ENCODE data around the gene LLPH. TPM values are rescaled to one million over a fixed set of nuclear protein-coding genes. Genes with fewer than 3 reads are reported as not detected.

The LLPH gene
- total and polyA plus RNA-seq, 2 of the 13 experiments (the other 11 are each of a cell fraction or from before 2014, with no cell fraction given), result 4.2 to 25.6 TPM

DNA sequence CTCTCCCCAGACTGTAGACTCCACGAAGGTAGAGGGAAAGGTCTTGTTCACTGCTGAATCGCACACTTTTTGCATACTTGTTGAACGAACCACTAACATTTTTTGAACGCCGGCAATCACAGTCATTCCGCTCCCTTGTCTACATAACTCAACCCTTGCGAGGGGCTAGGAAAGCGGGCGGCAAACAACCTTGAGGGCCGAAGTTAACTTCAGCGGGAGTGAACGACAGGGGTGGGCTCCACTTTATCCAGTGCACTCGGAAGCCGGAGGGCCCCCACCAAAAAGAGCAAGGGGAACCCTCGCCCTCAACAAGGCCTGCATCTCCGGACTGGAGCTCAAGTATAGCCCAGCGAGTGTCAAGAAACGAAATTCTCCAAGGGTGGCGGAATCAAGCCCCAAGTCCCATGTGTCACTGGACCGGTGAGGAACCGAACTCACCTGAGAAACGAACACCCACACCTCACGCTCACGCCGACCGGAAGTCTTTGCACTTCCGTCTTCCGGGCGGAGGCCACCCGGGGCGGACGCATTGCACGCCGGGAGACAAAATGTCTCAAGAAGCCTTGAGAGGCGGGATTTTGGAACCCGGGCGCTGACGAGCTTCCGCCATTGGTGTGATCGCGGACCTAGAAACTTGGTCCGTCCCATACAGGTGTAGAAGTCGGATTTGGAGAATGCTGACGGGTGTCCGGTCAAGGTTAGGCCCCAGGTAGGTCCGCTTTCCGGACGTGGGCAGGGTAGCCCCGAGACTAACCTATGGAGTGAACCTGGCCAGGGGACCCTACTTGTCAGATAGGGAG lies at the start of gene LLPH (continued):
- TF ChIP-seq, protein P1, sequence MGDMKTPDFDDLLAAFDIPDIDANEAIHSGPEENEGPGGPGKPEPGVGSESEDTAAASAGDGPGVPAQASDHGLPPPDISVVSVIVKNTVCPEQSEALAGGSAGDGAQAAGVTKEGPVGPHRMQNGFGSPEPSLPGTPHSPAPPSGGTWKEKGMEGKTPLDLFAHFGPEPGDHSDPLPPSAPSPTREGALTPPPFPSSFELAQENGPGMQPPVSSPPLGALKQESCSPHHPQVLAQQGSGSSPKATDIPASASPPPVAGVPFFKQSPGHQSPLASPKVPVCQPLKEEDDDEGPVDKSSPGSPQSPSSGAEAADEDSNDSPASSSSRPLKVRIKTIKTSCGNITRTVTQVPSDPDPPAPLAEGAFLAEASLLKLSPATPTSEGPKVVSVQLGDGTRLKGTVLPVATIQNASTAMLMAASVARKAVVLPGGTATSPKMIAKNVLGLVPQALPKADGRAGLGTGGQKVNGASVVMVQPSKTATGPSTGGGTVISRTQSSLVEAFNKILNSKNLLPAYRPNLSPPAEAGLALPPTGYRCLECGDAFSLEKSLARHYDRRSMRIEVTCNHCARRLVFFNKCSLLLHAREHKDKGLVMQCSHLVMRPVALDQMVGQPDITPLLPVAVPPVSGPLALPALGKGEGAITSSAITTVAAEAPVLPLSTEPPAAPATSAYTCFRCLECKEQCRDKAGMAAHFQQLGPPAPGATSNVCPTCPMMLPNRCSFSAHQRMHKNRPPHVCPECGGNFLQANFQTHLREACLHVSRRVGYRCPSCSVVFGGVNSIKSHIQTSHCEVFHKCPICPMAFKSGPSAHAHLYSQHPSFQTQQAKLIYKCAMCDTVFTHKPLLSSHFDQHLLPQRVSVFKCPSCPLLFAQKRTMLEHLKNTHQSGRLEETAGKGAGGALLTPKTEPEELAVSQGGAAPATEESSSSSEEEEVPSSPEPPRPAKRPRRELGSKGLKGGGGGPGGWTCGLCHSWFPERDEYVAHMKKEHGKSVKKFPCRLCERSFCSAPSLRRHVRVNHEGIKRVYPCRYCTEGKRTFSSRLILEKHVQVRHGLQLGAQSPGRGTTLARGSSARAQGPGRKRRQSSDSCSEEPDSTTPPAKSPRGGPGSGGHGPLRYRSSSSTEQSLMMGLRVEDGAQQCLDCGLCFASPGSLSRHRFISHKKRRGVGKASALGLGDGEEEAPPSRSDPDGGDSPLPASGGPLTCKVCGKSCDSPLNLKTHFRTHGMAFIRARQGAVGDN (CRISPR knock-in tag; IDR thresholded peaks at IDR 0.05), result peak; percentile 86
- TF ChIP-seq NFE2L1 (CRISPR knock-in tag; IDR thresholded peaks at IDR 0.05; ENCODE audit: borderline replicate concordance) (no peak), SOX6 (IDR thresholded peaks at IDR 0.05) (no peak), SOX6 (CRISPR knock-in tag; IDR thresholded peaks at IDR 0.05) (peak; percentile 58; the same call in 1 of the 2 replicates), ELF1 (CRISPR knock-in tag; IDR thresholded peaks at IDR 0.05) (peak; percentile 100), ZBTB20 (CRISPR knock-in tag; IDR thresholded peaks at IDR 0.05; ENCODE audit: borderline replicate concordance, low read depth) (no peak), ZNF605 (CRISPR knock-in tag; IDR thresholded peaks at IDR 0.05) (no peak; the same call in 1 of the 2 replicates), ZBTB7A (CRISPR knock-in tag; IDR thresholded peaks at IDR 0.05) (no peak), GZF1 (CRISPR knock-in tag; IDR thresholded peaks at IDR 0.05) (no peak), PHB2 (IDR thresholded peaks at IDR 0.05; ENCODE audit: partially characterized antibody) (no peak), SMYD3 (CRISPR knock-in tag; IDR thresholded peaks at IDR 0.05) (0 out of 2 replicates have a peak, but pooled peaks have one; percentile 36), ZNF431 (CRISPR knock-in tag; IDR thresholded peaks at IDR 0.05; ENCODE audit: borderline replicate concordance, low read depth) (no peak), SALL1 (CRISPR knock-in tag; IDR thresholded peaks at IDR 0.05) (peak; percentile 79), RAD21 (CRISPR knock-in tag; IDR thresholded peaks at IDR 0.05) (no peak), TEAD3 (CRISPR knock-in tag; optimal IDR thresholded peaks at IDR 0.05; ENCODE audit: borderline replicate concordance) (no peak), RXRA (CRISPR knock-in tag; IDR thresholded peaks at IDR 0.05) (0 out of 2 replicates have a peak, but pooled peaks have one; percentile 34), LCORL (IDR thresholded peaks at IDR 0.05) (no peak), LCORL (CRISPR knock-in tag; IDR thresholded peaks at IDR 0.05) (peak; percentile 58), STAT5B (CRISPR knock-in tag; IDR thresholded peaks at IDR 0.05) (no peak), NBN (conservative IDR thresholded peaks at IDR 0.05) (no peak), ZNF317 (CRISPR knock-in tag; IDR thresholded peaks at IDR 0.05) (peak; percentile 82), ZBTB38 (CRISPR knock-in tag; IDR thresholded peaks at IDR 0.05) (peak; percentile 43; the same call in 1 of the 2 replicates), EEA1 (CRISPR knock-in tag; IDR thresholded peaks at IDR 0.05; ENCODE audit: borderline replicate concordance) (no peak)
- TF ChIP-seq, protein P2, sequence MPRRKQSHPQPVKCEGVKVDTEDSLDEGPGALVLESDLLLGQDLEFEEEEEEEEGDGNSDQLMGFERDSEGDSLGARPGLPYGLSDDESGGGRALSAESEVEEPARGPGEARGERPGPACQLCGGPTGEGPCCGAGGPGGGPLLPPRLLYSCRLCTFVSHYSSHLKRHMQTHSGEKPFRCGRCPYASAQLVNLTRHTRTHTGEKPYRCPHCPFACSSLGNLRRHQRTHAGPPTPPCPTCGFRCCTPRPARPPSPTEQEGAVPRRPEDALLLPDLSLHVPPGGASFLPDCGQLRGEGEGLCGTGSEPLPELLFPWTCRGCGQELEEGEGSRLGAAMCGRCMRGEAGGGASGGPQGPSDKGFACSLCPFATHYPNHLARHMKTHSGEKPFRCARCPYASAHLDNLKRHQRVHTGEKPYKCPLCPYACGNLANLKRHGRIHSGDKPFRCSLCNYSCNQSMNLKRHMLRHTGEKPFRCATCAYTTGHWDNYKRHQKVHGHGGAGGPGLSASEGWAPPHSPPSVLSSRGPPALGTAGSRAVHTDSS (CRISPR knock-in tag; conservative IDR thresholded peaks at IDR 0.05), result no peak
- TF ChIP-seq, protein P3, sequence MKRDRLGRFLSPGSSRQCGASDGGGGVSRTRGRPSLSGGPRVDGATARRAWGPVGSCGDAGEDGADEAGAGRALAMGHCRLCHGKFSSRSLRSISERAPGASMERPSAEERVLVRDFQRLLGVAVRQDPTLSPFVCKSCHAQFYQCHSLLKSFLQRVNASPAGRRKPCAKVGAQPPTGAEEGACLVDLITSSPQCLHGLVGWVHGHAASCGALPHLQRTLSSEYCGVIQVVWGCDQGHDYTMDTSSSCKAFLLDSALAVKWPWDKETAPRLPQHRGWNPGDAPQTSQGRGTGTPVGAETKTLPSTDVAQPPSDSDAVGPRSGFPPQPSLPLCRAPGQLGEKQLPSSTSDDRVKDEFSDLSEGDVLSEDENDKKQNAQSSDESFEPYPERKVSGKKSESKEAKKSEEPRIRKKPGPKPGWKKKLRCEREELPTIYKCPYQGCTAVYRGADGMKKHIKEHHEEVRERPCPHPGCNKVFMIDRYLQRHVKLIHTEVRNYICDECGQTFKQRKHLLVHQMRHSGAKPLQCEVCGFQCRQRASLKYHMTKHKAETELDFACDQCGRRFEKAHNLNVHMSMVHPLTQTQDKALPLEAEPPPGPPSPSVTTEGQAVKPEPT (CRISPR knock-in tag; IDR thresholded peaks at IDR 0.05; ENCODE audit: low read depth), result no peak
